Activated T-helper 2 cell treated with anti-CD3 and anti-CD28 coated beads, Interferon-gamma antibody, Interleukin-2, Interleukin-4, amounts not matched to agents 10 μg/mL and 5 μg/mL and 100 μg/mL, durations not matched to agents 14 hours and 24 hours and 36 hours (primary cell): ENCODE results near the gene MRTO4. TPM values are rescaled to one million over a fixed set of nuclear protein-coding genes. Genes with fewer than 3 reads are reported as not detected.
"Not testable (repeated sequence)": the region's sequence is repeated elsewhere in the genome, so short reads cannot be mapped to it uniquely, and the experiment has no call there.

Source experiments
- DNase-seq: peaks from one replicate; pipeline ENCODE4 v3.0.0; 2021; ENCODE audit warnings: low spot score
- H3K27ac Mint-ChIP-seq: one replicate; pipeline ENCODE4 v1.8.0; 2021; ENCODE audit warnings: mixed read lengths
- H3K27me3 Mint-ChIP-seq: one replicate; pipeline ENCODE4 v1.8.0; 2021; ENCODE audit warnings: low read depth, mixed read lengths
- H3K36me3 Mint-ChIP-seq: one replicate; pipeline ENCODE4 v1.8.0; 2021; ENCODE audit warnings: low read depth, mixed read lengths
- H3K4me1 Mint-ChIP-seq: one replicate; pipeline ENCODE4 v1.8.0; 2021; ENCODE audit warnings: low read depth, mixed read lengths
- H3K4me3 Mint-ChIP-seq: one replicate; pipeline ENCODE4 v1.8.0; 2021; ENCODE audit warnings: low read depth, mild to moderate bottlenecking, moderate library complexity, mixed read lengths
- H3K9me3 Mint-ChIP-seq: one replicate; pipeline ENCODE4 v1.8.0; 2021; ENCODE audit warnings: mixed read lengths
- intact Hi-C: fragments of 100-400 bp; cut with micrococcal nuclease; formaldehyde crosslinking; loops from one replicate; pipeline ENCODE4 v1.15.1; 2023
- total RNA-seq: library from RNA; stranded (reverse); gene quantifications from 2 replicates; pipeline ENCODE4 v1.2.3, GENCODE V29; 2022

MRTO4 gene
- total RNA-seq, 1 donor from 2014 or later: 113 TPM

DNA sequence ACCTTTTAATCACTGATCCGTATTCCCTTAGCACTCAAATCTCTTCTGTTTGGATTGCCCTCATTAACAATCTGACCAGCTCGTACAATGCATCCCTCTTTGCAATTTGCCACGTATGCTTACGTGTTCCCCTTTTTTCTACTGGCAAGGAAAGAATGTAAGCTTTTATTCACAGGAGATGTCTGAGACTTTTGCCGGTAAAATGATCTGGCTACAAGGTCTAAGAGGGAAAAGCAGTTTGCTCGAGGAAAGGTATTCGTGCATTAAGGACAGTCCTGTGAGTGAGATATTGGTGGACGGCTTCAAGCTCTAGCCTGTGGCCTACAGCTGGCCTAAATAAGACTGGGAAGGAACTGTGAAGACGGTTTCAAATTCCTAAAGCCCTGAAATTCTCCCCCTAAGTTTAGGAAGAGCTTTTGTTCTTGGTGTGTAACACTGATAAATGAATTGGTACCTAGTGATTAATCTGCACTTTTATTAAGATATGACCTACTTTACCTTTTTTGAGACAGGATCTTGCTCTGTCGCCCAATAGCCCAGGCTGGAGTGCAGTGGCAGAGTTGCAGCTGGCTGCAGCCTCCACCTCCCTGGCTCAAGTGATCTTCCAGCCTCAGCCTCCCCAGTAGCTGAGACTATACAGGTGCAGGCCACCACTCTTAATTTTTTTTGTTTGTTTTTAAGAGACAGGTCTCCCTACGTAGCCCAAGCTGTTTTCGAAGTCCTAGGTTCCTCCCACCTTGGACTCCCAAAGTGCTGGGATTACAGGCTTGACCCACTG lies 40.6 kb upstream of the MRTO4 start:
- Mint-ChIP-seq H3K9me3 (no peaks in the 10 kb centered on the region), H3K27ac (peak overlapping the region; percentile 91), H3K27me3 (no peaks in the 10 kb centered on the region), H3K4me3 (peak overlapping the region; percentile 95), H3K4me1 (peaks cover 46% of the 10 kb centered on the region), H3K36me3 (peaks cover 68% of the 10 kb centered on the region)
- DNase-seq: no peak
- intact Hi-C loops: loop anchor here (2.0 to 5.0 kb wide), 2 partner anchors 34 to 40 kb away; partner anchors contain the start of genes EMC1 and MRTO4

DNA sequence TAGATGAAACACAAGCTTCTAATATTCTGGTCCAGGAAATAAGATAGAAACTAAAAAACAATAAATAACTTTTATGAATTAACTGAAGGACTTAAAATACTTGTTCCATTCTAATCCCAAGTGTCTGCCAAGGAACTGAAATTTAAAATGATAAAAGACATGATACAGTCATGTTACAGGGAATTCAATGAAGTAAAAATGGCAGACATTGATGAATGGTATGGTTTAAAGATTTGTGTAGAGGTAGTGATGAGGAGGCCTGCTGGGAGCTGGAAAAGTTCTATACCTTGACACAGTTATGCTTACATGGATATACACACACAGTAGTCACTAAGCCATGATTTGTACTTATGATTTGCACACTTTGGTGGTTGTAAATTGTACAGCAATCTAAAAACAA lies 39.4 kb upstream of the MRTO4 start:
- Mint-ChIP-seq H3K9me3 (no peaks in the 10 kb centered on the region), H3K4me3 (peak overlapping the region; percentile 57), H3K27ac (peak overlapping the region; percentile 7), H3K36me3 (peaks cover 67% of the 10 kb centered on the region), H3K27me3 (no peaks in the 10 kb centered on the region), H3K4me1 (peaks cover 39% of the 10 kb centered on the region)
- intact Hi-C loops: loop anchor here (5.0 kb wide), 1 partner anchor 35 kb away; no protein-coding TSS in a partner anchor
- no peak for DNase-seq

DNA sequence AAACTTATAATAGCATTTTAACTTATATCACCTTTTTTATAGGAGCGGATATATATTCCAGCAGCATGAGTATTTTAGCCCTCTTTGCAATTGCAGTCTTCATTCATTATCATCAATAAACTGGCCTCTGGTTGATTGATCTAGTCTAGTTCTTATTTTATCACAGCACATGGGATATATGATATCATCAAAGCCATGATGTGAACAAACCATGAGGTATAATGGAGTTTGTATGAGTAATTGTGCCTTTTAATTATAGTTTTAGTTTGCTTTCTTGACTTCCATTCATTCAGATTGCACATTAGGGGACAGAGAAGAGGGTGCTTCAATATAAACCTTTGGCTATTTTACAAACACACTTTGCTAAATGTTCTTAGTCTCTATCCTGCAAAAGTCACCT lies 38.0 kb upstream of the MRTO4 start:
- H3K4me1 Mint-ChIP-seq: peaks cover 34% of the 10 kb centered on the region
- H3K27me3 Mint-ChIP-seq: no peaks in the 10 kb centered on the region
- intact Hi-C loops: loop anchor here (5.0 kb wide), 1 partner anchor 36 kb away; no protein-coding TSS in a partner anchor
- H3K4me3 Mint-ChIP-seq: no peak overlapping the region
- peak overlapping the region; percentile 35 for H3K27ac Mint-ChIP-seq
- H3K36me3 Mint-ChIP-seq: peaks cover 70% of the 10 kb centered on the region
- no peaks in the 10 kb centered on the region for H3K9me3 Mint-ChIP-seq
- DNase-seq: no peak

DNA sequence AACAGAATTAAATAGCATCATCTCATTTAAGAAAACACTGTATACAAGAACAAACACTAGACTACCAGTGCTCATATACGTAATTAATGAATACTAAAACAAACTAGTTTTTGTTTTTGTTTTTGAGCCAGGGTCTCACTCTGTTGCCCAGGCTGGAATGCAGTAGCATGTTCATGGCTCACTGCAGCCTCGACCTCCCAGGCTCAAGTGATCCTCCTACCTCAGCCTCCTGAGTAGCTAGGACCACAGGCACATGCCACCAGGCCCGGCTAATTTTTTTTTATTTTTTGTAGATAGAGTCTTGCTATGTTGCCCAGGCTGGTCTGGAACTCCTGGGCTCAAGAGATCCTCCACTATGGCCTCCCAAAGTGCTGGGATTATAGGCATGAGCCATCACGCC lies 35.0 kb upstream of the MRTO4 start:
- peaks cover 77% of the 10 kb centered on the region for H3K36me3 Mint-ChIP-seq
- intact Hi-C loops, DNase-seq, H3K27me3 Mint-ChIP-seq, H3K4me3 Mint-ChIP-seq, H3K27ac Mint-ChIP-seq, H3K9me3 Mint-ChIP-seq: not testable (repeated sequence)
- peaks cover 28% of the 10 kb centered on the region for H3K4me1 Mint-ChIP-seq

DNA sequence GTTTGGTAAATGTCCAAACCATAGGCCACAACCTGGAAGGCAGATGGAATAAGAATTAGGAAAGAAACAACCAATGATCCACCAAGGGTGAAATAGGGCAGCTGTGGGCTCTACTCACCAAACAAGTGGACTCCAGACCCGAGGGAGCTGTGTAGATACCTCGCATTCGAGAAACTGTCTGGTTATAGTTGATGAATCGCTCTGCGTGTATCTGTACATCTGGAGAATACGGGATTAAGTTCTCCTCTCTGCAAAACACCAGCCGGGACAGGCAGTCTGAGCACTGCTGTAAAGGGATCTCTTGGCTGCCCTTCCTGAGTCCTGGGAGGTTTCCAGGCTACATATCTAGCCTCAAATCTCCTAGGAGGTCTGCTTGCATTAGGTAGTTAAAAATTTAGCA lies 32.2 kb upstream of the MRTO4 start:
- H3K36me3 Mint-ChIP-seq: peaks cover 76% of the 10 kb centered on the region
- peaks cover 11% of the 10 kb centered on the region for H3K4me1 Mint-ChIP-seq
- no peak overlapping the region for H3K4me3 Mint-ChIP-seq
- no peaks in the 10 kb centered on the region for H3K27me3 Mint-ChIP-seq
- intact Hi-C loops: no loop called here
- no peak overlapping the region for H3K27ac Mint-ChIP-seq
- no peak for DNase-seq
- no peaks in the 10 kb centered on the region for H3K9me3 Mint-ChIP-seq

DNA sequence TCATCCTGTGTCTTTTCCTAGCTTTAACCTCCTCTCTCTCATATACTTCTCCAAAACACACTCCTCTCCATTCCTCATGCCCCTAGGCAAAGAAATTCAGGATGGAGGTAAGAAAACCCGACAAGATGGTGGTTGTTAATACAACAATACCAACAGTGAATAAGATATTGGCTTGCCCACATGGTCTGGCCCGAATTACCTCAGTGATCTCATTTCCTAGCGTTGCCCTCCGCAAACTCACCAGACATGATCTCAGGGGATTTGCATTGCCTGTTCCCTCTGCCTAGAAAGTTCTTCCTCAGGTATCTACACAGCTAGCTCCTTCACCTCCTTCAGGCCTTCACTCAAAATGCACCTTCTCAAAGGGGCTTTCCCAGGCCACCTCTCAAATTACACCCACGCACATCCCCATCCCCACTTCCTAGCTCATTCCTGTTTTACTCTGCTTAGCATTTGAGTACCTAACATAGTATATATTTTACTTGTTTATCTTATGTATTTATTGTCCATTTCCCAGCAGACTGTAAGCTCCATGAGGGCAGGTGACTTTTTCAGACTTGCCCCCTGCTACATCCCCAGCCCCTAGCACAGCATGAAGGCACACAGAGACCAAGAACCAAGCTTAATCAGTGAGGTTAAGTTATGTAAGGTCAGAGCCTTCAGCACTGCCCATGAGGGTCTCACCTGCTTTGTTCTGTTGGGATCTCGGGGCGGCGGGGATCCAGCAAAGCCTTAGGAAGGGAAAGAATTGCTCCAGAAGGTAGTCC lies 31.3 kb upstream of the MRTO4 start:
- intact Hi-C loops: no loop called here
- peaks cover 11% of the 10 kb centered on the region for H3K4me1 Mint-ChIP-seq
- H3K27ac Mint-ChIP-seq: peak overlapping the region; percentile 39
- no peaks in the 10 kb centered on the region for H3K9me3 Mint-ChIP-seq
- DNase-seq: no peak
- H3K27me3 Mint-ChIP-seq: no peaks in the 10 kb centered on the region
- H3K4me3 Mint-ChIP-seq: no peak overlapping the region
- H3K36me3 Mint-ChIP-seq: peaks cover 79% of the 10 kb centered on the region

DNA sequence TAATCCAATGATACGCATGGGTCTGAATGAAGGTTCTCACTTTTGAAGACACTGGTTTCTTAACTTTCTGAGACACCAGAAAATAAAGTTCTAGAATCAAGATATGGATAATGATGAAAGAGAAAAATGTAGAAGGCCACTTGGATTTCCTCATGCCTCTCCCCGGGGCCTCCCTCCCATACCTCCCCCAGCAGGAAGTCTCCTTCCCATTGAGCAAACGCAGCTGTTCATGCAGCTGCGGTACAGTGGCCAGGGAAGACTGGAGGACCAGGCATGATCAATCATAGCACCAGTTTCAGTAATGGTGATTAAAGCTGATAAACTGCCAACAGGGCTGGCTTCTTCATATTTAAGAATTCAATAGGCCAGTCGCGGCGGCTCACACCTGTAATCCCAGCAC lies 30.6 kb upstream of the MRTO4 start:
- intact Hi-C loops: no loop called here
- no peaks in the 10 kb centered on the region for H3K9me3 Mint-ChIP-seq
- peaks cover 84% of the 10 kb centered on the region for H3K36me3 Mint-ChIP-seq
- peaks cover 11% of the 10 kb centered on the region for H3K4me1 Mint-ChIP-seq
- DNase-seq: no peak
- H3K27ac Mint-ChIP-seq: no peak overlapping the region
- no peaks in the 10 kb centered on the region for H3K27me3 Mint-ChIP-seq
- H3K4me3 Mint-ChIP-seq: no peak overlapping the region

DNA sequence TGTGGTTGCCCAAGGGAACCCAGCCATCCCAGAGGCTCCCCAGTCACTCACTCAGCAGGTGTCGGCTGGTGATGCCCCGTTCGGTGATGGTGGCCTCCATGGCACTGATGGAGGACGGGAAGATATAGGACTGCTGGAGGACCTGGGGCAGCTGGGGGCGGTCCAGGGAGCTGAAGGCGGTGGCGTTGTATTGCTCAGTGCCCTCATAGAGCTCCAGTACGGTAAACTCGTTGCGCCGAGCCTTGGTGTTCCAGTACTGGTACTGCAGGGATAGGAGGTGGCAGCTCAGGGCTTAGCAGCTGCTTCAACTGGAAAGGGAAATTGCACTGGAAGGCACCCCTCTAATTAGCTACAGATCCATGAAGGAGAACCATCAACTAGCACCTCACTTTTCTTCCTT lies 29.0 kb upstream of the MRTO4 start:
- DNase-seq: no peak
- peaks cover 86% of the 10 kb centered on the region for H3K36me3 Mint-ChIP-seq
- intact Hi-C loops: no loop called here
- no peaks in the 10 kb centered on the region for H3K9me3 Mint-ChIP-seq
- H3K4me1 Mint-ChIP-seq: peaks cover 11% of the 10 kb centered on the region
- no peaks in the 10 kb centered on the region for H3K27me3 Mint-ChIP-seq
- H3K4me3 Mint-ChIP-seq: no peak overlapping the region
- no peak overlapping the region for H3K27ac Mint-ChIP-seq

DNA sequence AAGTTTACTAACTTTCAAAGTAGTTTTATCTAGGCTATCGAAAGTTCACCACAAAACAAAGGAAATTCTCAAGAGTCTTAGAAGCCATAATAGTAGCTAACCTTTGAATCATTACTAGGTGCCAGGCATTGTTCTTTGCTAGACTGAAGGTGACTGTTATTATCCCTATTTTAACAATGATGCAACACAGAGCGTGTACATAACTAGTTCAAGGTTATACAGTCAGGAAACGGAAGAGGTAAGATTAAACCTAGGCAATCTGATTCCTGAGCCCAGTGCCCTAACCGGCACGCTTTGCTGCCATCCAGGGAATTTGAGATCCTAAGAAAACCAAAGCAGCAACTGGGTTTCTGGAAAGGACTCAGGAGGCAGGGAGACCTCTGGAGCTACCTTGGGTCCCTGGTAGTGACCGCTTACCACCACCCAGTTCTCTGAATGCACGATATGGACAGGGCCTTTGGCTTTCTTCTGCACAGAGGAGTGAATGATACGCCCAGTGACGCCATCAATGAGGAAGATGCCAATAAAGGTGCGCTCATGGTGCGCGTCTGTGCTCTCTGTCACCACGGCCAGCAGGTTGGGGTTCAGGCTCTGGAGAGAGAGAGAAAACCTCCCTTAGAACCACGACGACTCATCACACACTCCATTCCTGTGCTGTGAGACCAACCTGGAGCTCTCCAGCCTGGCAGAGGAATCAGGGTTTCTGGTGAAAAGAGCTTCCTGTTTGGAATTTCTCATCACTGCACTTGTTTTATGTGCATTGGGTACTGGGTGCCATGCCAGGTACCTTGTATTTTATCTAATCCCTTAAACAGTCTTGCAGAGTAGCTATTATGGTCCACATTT lies 28.4 kb upstream of the MRTO4 start:
- Mint-ChIP-seq H3K4me1 (peaks cover 8% of the 10 kb centered on the region), H3K27ac (no peak overlapping the region), H3K36me3 (peaks cover 87% of the 10 kb centered on the region), H3K9me3 (no peaks in the 10 kb centered on the region), H3K4me3 (no peak overlapping the region), H3K27me3 (no peaks in the 10 kb centered on the region)
- DNase-seq: no peak
- intact Hi-C loops: no loop called here

DNA sequence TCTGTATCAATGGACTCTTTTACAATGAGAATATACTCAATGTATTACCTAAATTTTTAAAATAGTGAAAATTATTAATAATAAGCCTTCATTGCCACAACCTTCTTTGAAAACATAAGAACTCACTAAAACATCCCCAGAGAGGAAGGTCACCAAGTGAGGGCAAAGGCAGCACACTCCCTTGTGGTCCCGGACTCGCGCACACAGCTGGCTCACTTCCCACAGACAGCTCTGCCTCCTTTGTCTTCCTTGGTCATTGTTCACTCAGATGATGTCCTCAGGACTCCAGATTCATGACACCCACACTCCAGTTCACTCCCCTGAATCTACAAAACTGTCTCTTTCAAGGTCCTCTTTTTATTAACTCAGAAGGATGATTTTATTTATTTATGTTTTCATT lies 22.4 kb upstream of the MRTO4 start:
- Mint-ChIP-seq H3K4me3 (no peak overlapping the region), H3K36me3 (peaks cover 71% of the 10 kb centered on the region), H3K27ac (no peak overlapping the region), H3K4me1 (no peaks in the 10 kb centered on the region), H3K9me3 (no peaks in the 10 kb centered on the region), H3K27me3 (no peaks in the 10 kb centered on the region)
- intact Hi-C loops: no loop called here
- DNase-seq: no peak

DNA sequence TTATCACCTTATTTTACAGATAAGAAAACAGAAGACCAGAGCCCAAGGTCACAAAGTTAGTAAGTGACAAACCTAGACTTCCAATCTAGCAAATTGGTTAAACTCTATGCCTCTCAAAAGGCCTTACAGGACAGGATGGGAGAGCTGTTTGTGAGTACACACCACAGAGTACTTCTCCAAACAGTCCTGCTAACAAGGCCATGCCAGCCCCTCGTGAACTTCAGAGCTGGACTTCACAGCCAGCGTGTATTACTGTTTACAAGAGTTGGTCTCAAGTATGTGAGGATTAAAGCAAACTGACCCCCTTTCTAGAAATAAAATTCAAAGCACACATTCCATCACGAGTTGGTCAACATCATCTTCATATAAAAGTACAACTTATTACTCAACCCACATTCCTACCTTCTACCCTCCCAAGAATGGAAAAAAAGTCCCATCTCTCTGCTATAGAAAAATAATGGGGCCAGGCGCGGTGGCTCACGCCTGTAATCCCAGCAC lies 21.7 kb upstream of the MRTO4 start:
- H3K27ac Mint-ChIP-seq: no peak overlapping the region
- H3K4me1 Mint-ChIP-seq: no peaks in the 10 kb centered on the region
- no peak for DNase-seq
- H3K36me3 Mint-ChIP-seq: peaks cover 67% of the 10 kb centered on the region
- no peaks in the 10 kb centered on the region for H3K9me3 Mint-ChIP-seq
- H3K27me3 Mint-ChIP-seq: no peaks in the 10 kb centered on the region
- H3K4me3 Mint-ChIP-seq: no peak overlapping the region
- intact Hi-C loops: no loop called here

DNA sequence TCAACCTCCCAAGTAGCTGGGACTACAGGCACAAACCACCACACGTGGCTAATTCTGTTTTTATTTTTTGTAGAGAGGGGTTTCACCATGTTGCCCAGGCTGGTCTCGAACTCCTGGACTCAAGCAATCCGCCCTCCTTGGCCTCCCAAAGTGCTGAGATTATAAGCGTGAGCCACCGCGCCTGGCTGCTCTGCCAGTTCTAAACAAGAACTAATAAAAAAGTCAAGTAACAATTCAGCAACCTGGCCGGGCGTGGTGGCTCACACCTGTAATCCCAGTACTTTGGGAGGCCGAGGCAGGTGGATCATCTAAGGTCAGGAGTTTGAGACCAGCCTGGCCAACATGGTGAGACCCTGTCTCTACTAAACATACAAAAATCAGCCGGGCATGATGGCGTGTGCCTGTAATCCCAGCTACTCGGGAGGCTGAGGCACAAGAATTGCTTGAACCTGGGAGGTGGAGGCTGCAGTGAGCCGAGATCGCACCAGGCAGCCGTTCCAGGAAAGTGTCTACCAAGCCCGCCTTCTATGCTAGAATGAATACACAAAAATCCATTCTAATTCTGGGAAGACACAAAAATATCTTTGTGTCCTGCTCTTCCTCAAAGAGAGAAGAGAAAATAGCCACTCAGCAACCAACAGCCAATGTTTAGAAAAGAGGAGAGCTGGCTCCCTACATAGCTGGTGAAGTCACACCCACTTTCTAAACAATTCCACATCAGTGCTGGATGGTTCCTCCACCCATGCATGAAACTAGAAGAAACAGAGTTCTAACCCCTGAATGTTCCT lies 19.7 kb upstream of the MRTO4 start:
- peaks cover 57% of the 10 kb centered on the region for H3K36me3 Mint-ChIP-seq

More for the DNA sequence above, 19.7 kb upstream of the MRTO4 start:
- H3K9me3 Mint-ChIP-seq, H3K27me3 Mint-ChIP-seq, intact Hi-C loops, H3K4me3 Mint-ChIP-seq, H3K27ac Mint-ChIP-seq, H3K4me1 Mint-ChIP-seq, DNase-seq: not testable (repeated sequence)
